ENCODE measurements around the gene LAD1. TPM values are rescaled to one million over a fixed set of nuclear protein-coding genes. Genes with fewer than 3 reads are reported as not detected.

Gene LAD1
- total and polyA plus RNA-seq, 2 donors (not counting 1 experiment from before 2014, with no cell fraction given): not detected

DNA sequence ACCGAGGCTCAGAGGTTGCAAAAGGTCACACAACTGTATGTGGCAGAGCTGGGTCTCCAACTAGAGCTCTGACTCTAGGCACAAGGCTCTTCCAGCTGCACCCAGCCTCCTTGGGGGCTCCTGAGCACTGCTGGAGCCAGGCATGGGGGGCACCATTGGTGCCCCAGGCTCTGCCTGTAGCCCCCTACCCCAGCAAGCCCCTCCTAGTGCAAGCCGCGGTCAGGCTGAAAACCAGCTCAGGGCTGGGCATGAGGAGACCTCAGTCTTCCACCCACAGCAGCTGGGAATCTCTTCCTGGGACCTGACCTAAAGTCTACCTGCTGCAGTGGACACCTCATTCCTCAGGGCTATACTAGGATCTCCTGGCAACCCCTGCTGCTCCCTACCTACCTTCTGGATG is 36.2 kb downstream of the LAD1 start:
- no peak overlapping the region for H3K4me2 ChIP-seq (ENCODE audit: extremely low read depth, insufficient read depth, low read length)
- H3K27ac ChIP-seq (ENCODE audit: insufficient read depth, low read length): no peak overlapping the region
- no peak overlapping the region for H2AFZ ChIP-seq (ENCODE audit: low read length)
- no peak for TF ChIP-seq EZH2 (IDR thresholded peaks at IDR 0.05; ENCODE audit: low read length, missing control alignments)
- TF ChIP-seq CTCF (conservative IDR thresholded peaks at IDR 0.05 in 1 of 2, IDR thresholded peaks at IDR 0.05 in 1 of 2; ENCODE audit: low read depth in 1 of 2, low read length in 2 of 2): no peak
- DNase-seq (ENCODE audit: low read depth in 2 of 2): no peak
- no peaks in the 10 kb centered on the region for H3K9me3 ChIP-seq (ENCODE audit: control insufficient read depth, insufficient read depth, low read depth, low read length)
- H3K79me2 ChIP-seq (ENCODE audit: control insufficient read depth, insufficient read depth, low read length): no peaks in the 10 kb centered on the region
- peaks cover 15% of the 10 kb centered on the region for H3K27me3 ChIP-seq (ENCODE audit: control insufficient read depth, insufficient read depth, low read length)
- H3K4me1 ChIP-seq (ENCODE audit: control insufficient read depth, extremely low read depth, insufficient read depth, low read length): no peaks in the 10 kb centered on the region
- no peaks in the 10 kb centered on the region for H3K36me3 ChIP-seq (ENCODE audit: control insufficient read depth, insufficient read depth, low read length)
- no peak overlapping the region for H3K9ac ChIP-seq (ENCODE audit: insufficient read depth, low read length)
- H3K4me3 ChIP-seq (replicated peaks in 1 of 4; ENCODE audit: control extremely low read depth in 1 of 4, insufficient read depth in 1 of 4, low read depth in 3 of 4, low read length in 4 of 4): no peak overlapping the region
- H4K20me1 ChIP-seq (ENCODE audit: control insufficient read depth, extremely low read depth, insufficient read depth, low read length): no peaks in the 10 kb centered on the region

DNA sequence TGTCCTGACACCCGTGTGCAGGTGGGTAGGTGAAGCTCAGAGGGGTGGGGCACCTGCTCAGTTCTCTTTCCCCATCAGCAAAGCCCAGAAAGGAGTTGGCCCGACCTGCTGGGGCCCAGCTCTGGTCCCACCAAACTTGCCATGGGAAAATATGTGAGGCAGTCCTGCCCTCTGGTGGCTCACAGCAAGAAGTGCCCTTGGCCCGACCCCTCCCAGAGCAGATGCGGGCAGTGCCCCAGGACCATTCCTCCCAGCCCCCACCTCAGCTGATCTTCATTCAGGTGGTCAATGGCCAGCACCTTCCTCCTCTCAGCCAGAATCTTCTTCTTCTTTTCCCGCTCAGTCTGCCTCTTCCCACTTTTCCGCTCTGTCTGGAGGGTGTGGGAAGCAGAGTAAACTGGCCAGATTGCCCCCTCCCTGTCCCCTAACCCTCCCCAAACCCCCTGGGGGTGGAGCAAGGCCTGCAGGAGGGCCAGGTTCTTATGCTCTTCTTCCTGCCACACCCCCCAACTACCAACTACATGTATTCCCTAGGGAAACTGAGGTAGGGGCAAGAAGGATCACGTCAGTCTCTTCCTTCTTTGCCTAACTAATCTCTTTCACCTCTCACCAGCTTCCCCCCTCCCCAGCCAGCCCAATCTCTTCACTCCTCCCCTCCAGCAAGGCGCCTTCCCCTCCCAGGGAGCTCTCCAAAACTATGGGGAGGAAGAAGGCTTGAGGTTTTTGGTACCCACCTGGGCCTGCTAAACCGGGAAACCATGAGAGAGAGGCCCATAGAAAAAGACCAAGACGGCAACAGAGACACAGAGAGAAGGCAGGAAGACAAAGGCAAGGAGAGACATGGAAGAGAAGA is 37.2 kb downstream of the LAD1 start:
- Histone ChIP-seq H3K27ac (ENCODE audit: insufficient read depth, low read length) (no peak overlapping the region), H3K27me3 (ENCODE audit: control insufficient read depth, insufficient read depth, low read length) (peaks cover 15% of the 10 kb centered on the region), H3K4me1 (ENCODE audit: control insufficient read depth, extremely low read depth, insufficient read depth, low read length) (no peaks in the 10 kb centered on the region), H2AFZ (ENCODE audit: low read length) (no peak overlapping the region), H3K36me3 (ENCODE audit: control insufficient read depth, insufficient read depth, low read length) (no peaks in the 10 kb centered on the region), H4K20me1 (ENCODE audit: control insufficient read depth, extremely low read depth, insufficient read depth, low read length) (no peaks in the 10 kb centered on the region), H3K79me2 (ENCODE audit: control insufficient read depth, insufficient read depth, low read length) (no peaks in the 10 kb centered on the region), H3K9ac (ENCODE audit: insufficient read depth, low read length) (no peak overlapping the region), H3K4me2 (ENCODE audit: extremely low read depth, insufficient read depth, low read length) (no peak overlapping the region), H3K9me3 (ENCODE audit: control insufficient read depth, insufficient read depth, low read depth, low read length) (no peaks in the 10 kb centered on the region), H3K4me3 (replicated peaks in 1 of 4; ENCODE audit: control extremely low read depth in 1 of 4, insufficient read depth in 1 of 4, low read depth in 3 of 4, low read length in 4 of 4) (no peak overlapping the region)
- no peak for TF ChIP-seq EZH2 (IDR thresholded peaks at IDR 0.05; ENCODE audit: low read length, missing control alignments)
- TF ChIP-seq CTCF (conservative IDR thresholded peaks at IDR 0.05 in 1 of 2, IDR thresholded peaks at IDR 0.05 in 1 of 2; ENCODE audit: low read depth in 1 of 2, low read length in 2 of 2): peak; percentile 74 to 83
- DNase-seq (ENCODE audit: low read depth in 2 of 2): peak; percentile 20 to 47

- Histone ChIP-seq H3K27ac (ENCODE audit: insufficient read depth, low read length) (no peak overlapping the region), H3K27me3 (ENCODE audit: control insufficient read depth, insufficient read depth, low read length) (peaks cover 13% of the 10 kb centered on the region), H4K20me1 (ENCODE audit: control insufficient read depth, extremely low read depth, insufficient read depth, low read length) (no peaks in the 10 kb centered on the region), H3K9me3 (ENCODE audit: control insufficient read depth, insufficient read depth, low read depth, low read length) (no peaks in the 10 kb centered on the region), H3K4me1 (ENCODE audit: control insufficient read depth, extremely low read depth, insufficient read depth, low read length) (no peaks in the 10 kb centered on the region), H3K36me3 (ENCODE audit: control insufficient read depth, insufficient read depth, low read length) (no peaks in the 10 kb centered on the region), H3K4me3 (replicated peaks in 1 of 4; ENCODE audit: control extremely low read depth in 1 of 4, insufficient read depth in 1 of 4, low read depth in 3 of 4, low read length in 4 of 4) (no peak overlapping the region), H2AFZ (ENCODE audit: low read length) (no peak overlapping the region), H3K9ac (ENCODE audit: insufficient read depth, low read length) (no peak overlapping the region), H3K4me2 (ENCODE audit: extremely low read depth, insufficient read depth, low read length) (no peak overlapping the region), H3K79me2 (ENCODE audit: control insufficient read depth, insufficient read depth, low read length) (no peaks in the 10 kb centered on the region)
- DNase-seq (ENCODE audit: low read depth in 2 of 2): no peak
- no peak for TF ChIP-seq EZH2 (IDR thresholded peaks at IDR 0.05; ENCODE audit: low read length, missing control alignments)
- TF ChIP-seq CTCF (conservative IDR thresholded peaks at IDR 0.05 in 1 of 2, IDR thresholded peaks at IDR 0.05 in 1 of 2; ENCODE audit: low read depth in 1 of 2, low read length in 2 of 2): no peak
Observed at GRCh38 chr1:201360901-201361651, 38.0 kb downstream of the LAD1 start.

Data from fibroblast of lung (primary cell).